GM18519 (cell line): ENCODE measurements around the gene SHISA3.

Source experiments
- ATAC-seq: cut with Tn5 transposase; IDR thresholded peaks from one replicate; pipeline ENCODE4 v1.9.1; 2021; ENCODE audit warnings: mild to moderate bottlenecking, moderate library complexity; ENCODE audit not compliant: unreplicated experiment, low FRiP score

SHISA3 gene

DNA sequence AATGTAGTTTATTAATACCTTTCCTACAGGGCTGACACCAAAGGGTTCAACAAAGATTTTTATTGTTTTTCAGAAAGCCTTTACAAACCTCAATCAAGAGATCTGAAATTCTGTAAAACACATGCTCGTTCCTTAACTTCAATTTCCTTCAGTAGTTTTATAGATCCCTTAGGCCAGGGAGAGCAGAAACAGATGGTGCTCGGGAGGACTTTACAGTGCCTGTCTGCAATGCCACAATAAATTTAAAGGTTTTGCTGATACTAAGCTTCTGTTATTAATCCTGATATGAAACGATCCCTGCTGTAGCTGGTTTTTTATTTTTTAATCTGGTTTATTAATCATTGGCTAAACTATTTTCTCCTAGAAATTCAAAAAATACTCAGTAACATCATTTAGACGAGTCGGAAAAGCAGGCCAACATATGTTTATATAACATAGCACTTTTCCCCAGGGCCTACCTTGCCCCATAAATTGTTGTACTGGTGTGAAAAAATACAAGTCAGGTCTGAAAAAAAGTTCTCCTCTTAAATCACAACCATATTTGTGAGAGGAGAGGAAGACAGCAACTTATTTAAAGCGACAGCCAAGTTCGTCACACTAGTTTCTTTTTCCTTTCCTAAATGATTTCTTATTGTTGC is 39.8 kb downstream of the SHISA3 start:
- no peak for ATAC-seq

DNA sequence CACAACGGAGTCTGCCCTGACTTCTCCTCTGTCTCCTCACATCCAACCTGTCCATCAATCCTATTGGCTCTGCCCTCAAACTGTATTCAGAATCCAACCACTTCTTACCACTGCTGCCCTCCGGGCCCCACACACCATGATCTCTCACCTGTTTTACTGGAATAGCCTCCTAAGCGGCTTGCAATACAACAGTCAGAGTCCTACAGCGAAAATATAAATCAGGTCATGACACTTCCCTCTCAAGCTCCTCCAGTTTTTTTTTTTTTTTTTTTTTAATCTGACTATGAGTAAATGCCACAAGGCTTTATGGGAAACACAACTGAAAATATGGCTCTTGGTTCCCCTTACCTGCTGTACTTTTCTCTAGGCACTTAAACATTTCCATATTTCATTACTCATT is 42.8 kb downstream of the SHISA3 start:
- no peak for ATAC-seq

DNA sequence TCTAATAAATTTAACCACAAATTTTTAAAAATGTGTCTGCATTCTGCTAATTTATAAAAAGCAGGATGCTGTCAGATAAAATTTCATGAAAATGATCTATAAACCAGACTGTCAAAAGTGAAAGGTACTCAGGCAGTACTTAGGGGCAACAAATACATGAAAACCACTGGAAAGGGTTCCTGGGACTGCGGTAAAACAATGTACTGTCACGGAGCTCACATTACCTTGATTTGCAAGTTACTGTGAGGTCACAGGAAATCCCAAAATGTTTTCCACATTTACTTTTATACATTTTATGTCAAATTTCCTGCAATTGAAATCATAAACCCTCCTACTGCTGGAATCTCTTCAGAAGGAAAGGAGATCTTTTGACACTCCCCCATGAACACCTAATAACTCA is 45.3 kb downstream of the SHISA3 start:
- ATAC-seq = no peak

DNA sequence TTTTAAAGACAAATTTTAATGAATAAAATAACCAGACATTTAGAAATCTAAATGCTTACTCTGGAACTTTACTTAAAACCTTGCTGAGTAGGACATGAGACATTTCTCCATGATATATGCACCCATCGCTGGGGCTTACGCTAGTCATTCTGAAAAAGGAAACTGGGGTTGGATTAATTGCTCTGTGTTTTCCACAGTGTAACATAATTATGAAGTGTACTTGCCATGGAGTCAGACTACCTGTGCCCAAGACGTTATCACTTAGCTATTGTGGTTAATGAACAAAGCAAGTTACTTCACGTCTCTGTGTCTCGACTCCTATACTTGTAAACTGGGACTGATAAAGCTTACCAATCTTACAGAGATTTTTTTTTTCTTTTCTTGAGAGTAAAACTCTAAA is 47.8 kb downstream of the SHISA3 start:
- no peak for ATAC-seq

DNA sequence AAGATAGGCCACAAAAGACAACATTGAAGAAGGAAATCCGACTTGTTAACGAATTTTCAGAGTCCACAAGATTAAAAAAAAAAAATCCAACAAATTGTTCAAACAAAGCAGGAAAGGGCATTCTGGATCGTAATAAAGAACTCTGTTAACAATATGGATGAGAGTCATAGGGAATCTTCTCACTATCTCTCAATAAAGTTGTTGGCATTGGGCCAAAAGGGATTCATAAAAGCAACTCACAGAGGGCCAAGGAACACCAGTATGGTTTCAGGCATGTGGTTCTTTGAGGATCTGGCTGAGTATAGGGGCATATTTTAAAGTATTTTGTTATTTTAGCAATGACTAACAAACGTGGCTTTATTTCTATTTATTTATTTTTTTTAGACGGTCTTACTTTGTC is 49.5 kb downstream of the SHISA3 start:
- ATAC-seq = no peak
